Ovary (tissue), 3 donors: ENCODE data around the gene CAMTA1.

Experiments used
- CTCF ChIP-seq, 3 donors: fragments of 450-650 bp in 2 of 3; fragments of 200-600 bp in 1 of 3; IDR thresholded peaks; one replicate each; pipeline versions ENCODE4 v1.5.1 to v1.8.0; 2016 to 2022; ENCODE audit warnings: antibody characterized with exemption in 3 of 3, mild to moderate bottlenecking in 1 of 3
- POLR2A ChIP-seq: fragments of 450-650 bp; IDR thresholded peaks from one replicate; pipeline ENCODE4 v1.6.1; 2017; ENCODE audit warnings: antibody characterized with exemption, mild to moderate bottlenecking, moderate library complexity
- donor health status: DM: no; HTN: no; CAD: no.

GRCh38 chr1:6998267-6998666 is 213.0 kb downstream of the CAMTA1 start:
- no peak for TF ChIP-seq CTCF (IDR thresholded peaks at IDR 0.05)
- no peak for TF ChIP-seq POLR2A
